Activated CD8-positive, alpha-beta T cell treated with anti-CD3 and anti-CD28 coated beads for 36 hours (primary cell): ENCODE results near the gene KLF1. TPM values are rescaled to one million over a fixed set of nuclear protein-coding genes. Genes with fewer than 3 reads are reported as not detected.

Experiments used
- ATAC-seq: fragments of 200-7000 bp; cut with Tn5 transposase; one replicate; pipeline ENCODE4 v1.10.0; 2021; ENCODE audit warnings: mild to moderate bottlenecking, moderate library complexity
- CTCF ChIA-PET: fragments of 350-600 bp; sonication (Branson Sonifier 250); formaldehyde crosslinking; loops from one replicate; lab custom pipeline; 2021; ENCODE audit warnings: antibody characterized with exemption; lab: Charles Lee
- POLR2A ChIA-PET: fragments of 350-600 bp; sonication (Branson Sonifier 250); formaldehyde crosslinking; loops from one replicate; lab custom pipeline; 2021; ENCODE audit warnings: antibody characterized with exemption; lab: Charles Lee
- DNase-seq: peaks from one replicate; pipeline ENCODE4 v3.0.0-alpha.2; 2020
- H3K27ac Mint-ChIP-seq: one replicate; pipeline ENCODE4 v1.8.0; 2021; ENCODE audit warnings: mild to moderate bottlenecking, mixed read lengths
- H3K27me3 Mint-ChIP-seq: one replicate; pipeline ENCODE4 v1.8.0; 2021; ENCODE audit warnings: mixed read lengths
- H3K36me3 Mint-ChIP-seq: one replicate; pipeline ENCODE4 v1.8.0; 2021; ENCODE audit warnings: low read depth, mixed read lengths
- H3K4me1 Mint-ChIP-seq: one replicate; pipeline ENCODE4 v1.8.0; 2021; ENCODE audit warnings: low read depth, mixed read lengths
- H3K4me3 Mint-ChIP-seq: one replicate; pipeline ENCODE4 v1.8.0; 2021; ENCODE audit warnings: mild to moderate bottlenecking, moderate library complexity, mixed read lengths
- H3K9me3 Mint-ChIP-seq: one replicate; pipeline ENCODE4 v1.8.0; 2021; ENCODE audit warnings: mixed read lengths
- CTCF ChIP-seq: fragments of 200-600 bp; IDR thresholded peaks from one replicate; pipeline ENCODE4 v1.8.0; 2022; ENCODE audit warnings: antibody characterized with exemption, mild to moderate bottlenecking
- intact Hi-C: fragments of 100-400 bp; cut with micrococcal nuclease; formaldehyde crosslinking; loops from one replicate; pipeline ENCODE4 v1.10.0; 2022
- total RNA-seq, 2 experiments: library from RNA; stranded (reverse); gene quantifications; one replicate each; pipeline ENCODE4 v1.2.3, GENCODE V29; 2021

The KLF1 gene
- total RNA-seq = under 1 TPM; 0.32 to 0.38 TPM

GRCh38 chr19:12886969-12887747, at the start of gene KLF1:
Gene KLF1 (minus strand): TSS chr19:12887201. CDS start chr19:12887140, 61 bp downstream.
- intact Hi-C loops = loop anchor here (10.0 kb wide), 1 partner anchor 48 kb away; the partner anchor contains the start of genes CALR and FARSA
- CTCF ChIA-PET = interaction anchor here (1.4 to 9.0 kb wide), 2 partner anchors 77 to 127 kb away, joined by 7 to 67 read pairs; no protein-coding TSS in a partner anchor
- Mint-ChIP-seq H3K36me3 (peaks cover 3% of the 10 kb centered on the region), H3K27me3 (no peaks in the 10 kb centered on the region), H3K4me3 (peak within 1 kb of the TSS; percentile 64), H3K27ac (no peak within 1 kb of the TSS), H3K9me3 (peaks cover 7% of the 10 kb centered on the region), H3K4me1 (peaks cover 22% of the 10 kb centered on the region)
- no peak for DNase-seq
- ATAC-seq = no peak
- no peak for TF ChIP-seq CTCF
- POLR2A ChIA-PET = interaction anchor here (0.7 to 1.1 kb wide), 3 partner anchors 26 to 154 kb away, joined by 3 to 5 read pairs (median 3); partner anchors contain the start of gene SYCE2

GRCh38 chr19:12936582-12936981, 49.6 kb upstream of the KLF1 start:
- ChIA-PET POLR2A (interaction anchor here (1.3 to 3.3 kb wide), 6 partner anchors 16 to 213 kb away, joined by 3 to 19 read pairs (median 14); partner anchors contain the start of genes DNASE2, GADD45GIP1 and GCDH), CTCF (interaction anchor here (1.0 kb wide), 1 partner anchor 177 kb away, joined by 3 read pairs; no protein-coding TSS in a partner anchor)
- H3K27me3 Mint-ChIP-seq = no peaks in the 10 kb centered on the region
- no peaks in the 10 kb centered on the region for H3K9me3 Mint-ChIP-seq
- DNase-seq = no peak
- H3K4me1 Mint-ChIP-seq = peaks cover 53% of the 10 kb centered on the region
- TF ChIP-seq CTCF = no peak
- peaks cover 47% of the 10 kb centered on the region for H3K36me3 Mint-ChIP-seq
- no peak for ATAC-seq
- peak overlapping the region; percentile 43 for H3K27ac Mint-ChIP-seq
- intact Hi-C loops = loop anchor here (10.0 kb wide), 1 partner anchor 52 kb away; the partner anchor contains the start of genes DNASE2 and KLF1
- peak overlapping the region; percentile 23 for H3K4me3 Mint-ChIP-seq

- Mint-ChIP-seq H3K4me3 (no peak overlapping the region), H3K4me1 (peaks cover 51% of the 10 kb centered on the region)
These were observed 48.1 kb upstream of the KLF1 start for GRCh38 chr19:12935071-12935470.

GRCh38 chr19:12933287-12934072, 46.5 kb upstream of the KLF1 start, which contains the start of gene FARSA:
Gene FARSA (minus strand): TSS chr19:12933711. CDS start chr19:12933696, 15 bp downstream.
- peaks cover 43% of the 10 kb centered on the region for H3K4me1 Mint-ChIP-seq
- CTCF ChIA-PET = interaction anchor here (1.3 to 3.5 kb wide), 3 partner anchors 32 to 48 kb away, joined by 3 to 19 read pairs (median 15); partner anchors contain the start of gene GCDH
- DNase-seq = peak; percentile 97

More at GRCh38 chr19:12935071-12935470, 48.1 kb upstream of the KLF1 start:
- intact Hi-C loops = loop anchor here (10.0 kb wide), 1 partner anchor 50 kb away; the partner anchor contains the start of genes DNASE2 and KLF1
- no peak for ATAC-seq
- no peak for TF ChIP-seq CTCF
- H3K9me3 Mint-ChIP-seq = no peaks in the 10 kb centered on the region
- no peak for DNase-seq
- CTCF ChIA-PET = no interaction called here
- no peaks in the 10 kb centered on the region for H3K27me3 Mint-ChIP-seq
- H3K27ac Mint-ChIP-seq = no peak overlapping the region
- H3K36me3 Mint-ChIP-seq = peaks cover 44% of the 10 kb centered on the region
- POLR2A ChIA-PET = interaction anchor here (1.9 to 2.0 kb wide), 2 partner anchors 9 to 218 kb away, joined by 4 to 7 read pairs; no protein-coding TSS in a partner anchor

More at GRCh38 chr19:12933287-12934072, 46.5 kb upstream of the KLF1 start, which contains the start of gene FARSA:
- H3K4me3 Mint-ChIP-seq = peak within 1 kb of the TSS; percentile 96
- H3K36me3 Mint-ChIP-seq = peaks cover 39% of the 10 kb centered on the region
- intact Hi-C loops = loop anchor here (10.0 kb wide), 1 partner anchor 49 kb away; the partner anchor contains the start of genes DNASE2 and KLF1
- H3K27ac Mint-ChIP-seq = peak within 1 kb of the TSS; percentile 87
- POLR2A ChIA-PET = interaction anchor here (1.0 to 6.4 kb wide), 16 partner anchors 9 to 222 kb away, joined by 3 to 39 read pairs (median 7); partner anchors contain the start of genes GCDH, RAD23A, RTBDN and SYCE2
- H3K9me3 Mint-ChIP-seq = no peaks in the 10 kb centered on the region
- no peak for TF ChIP-seq CTCF
- H3K27me3 Mint-ChIP-seq = no peaks in the 10 kb centered on the region
- peak; percentile 70 for ATAC-seq
